GM12864 (cell line): ENCODE data around the gene WDR49.

ENCODE experiments used
- DNase-seq: peaks from one replicate; pipeline ENCODE4 v3.0.0-alpha.2; 2011; ENCODE audit warnings: low read depth
- H3K4me3 ChIP-seq: 2 replicates; pipeline ENCODE4 v1.5.1; 2011; ENCODE audit warnings: mild to moderate bottlenecking, low read depth, low read length, control low read depth
- TF ChIP-seq, protein P1 (sequence below): IDR thresholded peaks from 2 replicates; pipeline ENCODE4 v1.5.1; 2011; ENCODE audit warnings: low read depth, mild to moderate bottlenecking, moderate library complexity, low read length, control low read depth, inconsistent platforms; ENCODE audit errors: missing control alignments

The WDR49 gene

GRCh38 chr3:167675848-167676247 is 22.1 kb upstream of the WDR49 start:
- DNase-seq = no peak
- TF ChIP-seq, protein P1, sequence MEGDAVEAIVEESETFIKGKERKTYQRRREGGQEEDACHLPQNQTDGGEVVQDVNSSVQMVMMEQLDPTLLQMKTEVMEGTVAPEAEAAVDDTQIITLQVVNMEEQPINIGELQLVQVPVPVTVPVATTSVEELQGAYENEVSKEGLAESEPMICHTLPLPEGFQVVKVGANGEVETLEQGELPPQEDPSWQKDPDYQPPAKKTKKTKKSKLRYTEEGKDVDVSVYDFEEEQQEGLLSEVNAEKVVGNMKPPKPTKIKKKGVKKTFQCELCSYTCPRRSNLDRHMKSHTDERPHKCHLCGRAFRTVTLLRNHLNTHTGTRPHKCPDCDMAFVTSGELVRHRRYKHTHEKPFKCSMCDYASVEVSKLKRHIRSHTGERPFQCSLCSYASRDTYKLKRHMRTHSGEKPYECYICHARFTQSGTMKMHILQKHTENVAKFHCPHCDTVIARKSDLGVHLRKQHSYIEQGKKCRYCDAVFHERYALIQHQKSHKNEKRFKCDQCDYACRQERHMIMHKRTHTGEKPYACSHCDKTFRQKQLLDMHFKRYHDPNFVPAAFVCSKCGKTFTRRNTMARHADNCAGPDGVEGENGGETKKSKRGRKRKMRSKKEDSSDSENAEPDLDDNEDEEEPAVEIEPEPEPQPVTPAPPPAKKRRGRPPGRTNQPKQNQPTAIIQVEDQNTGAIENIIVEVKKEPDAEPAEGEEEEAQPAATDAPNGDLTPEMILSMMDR = no peak
- H3K4me3 ChIP-seq = no peak overlapping the region

DNA sequence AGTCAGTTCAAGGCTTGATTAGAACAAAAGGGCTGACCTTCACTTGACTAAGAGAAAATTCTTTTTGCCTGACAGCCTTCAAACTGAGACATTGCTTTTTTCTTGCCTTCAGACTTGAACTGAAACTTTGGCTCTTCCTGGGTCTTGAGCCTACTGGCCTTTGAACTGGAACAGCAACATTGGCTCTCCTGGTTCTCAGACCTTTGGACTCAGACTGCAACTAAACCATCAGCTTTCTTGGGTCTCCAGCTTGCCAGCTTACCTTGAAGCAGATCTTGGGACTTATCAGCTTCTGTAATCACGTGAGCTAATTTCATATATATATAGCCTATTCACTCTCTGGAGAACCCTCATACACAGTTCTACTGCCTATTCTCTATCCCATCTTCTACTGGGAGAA is 19.5 kb upstream of the WDR49 start:
- no peak for DNase-seq
- TF ChIP-seq, protein P1 = no peak
- no peak overlapping the region for H3K4me3 ChIP-seq

GRCh38 chr3:167671878-167672427 is 18.2 kb upstream of the WDR49 start:
- DNase-seq = no peak
- no peak overlapping the region for H3K4me3 ChIP-seq
- TF ChIP-seq, protein P1 = no peak

GRCh38 chr3:167669699-167670098 is 16.0 kb upstream of the WDR49 start:
- no peak overlapping the region for H3K4me3 ChIP-seq
- DNase-seq = no peak
- TF ChIP-seq, protein P1 = no peak

DNA sequence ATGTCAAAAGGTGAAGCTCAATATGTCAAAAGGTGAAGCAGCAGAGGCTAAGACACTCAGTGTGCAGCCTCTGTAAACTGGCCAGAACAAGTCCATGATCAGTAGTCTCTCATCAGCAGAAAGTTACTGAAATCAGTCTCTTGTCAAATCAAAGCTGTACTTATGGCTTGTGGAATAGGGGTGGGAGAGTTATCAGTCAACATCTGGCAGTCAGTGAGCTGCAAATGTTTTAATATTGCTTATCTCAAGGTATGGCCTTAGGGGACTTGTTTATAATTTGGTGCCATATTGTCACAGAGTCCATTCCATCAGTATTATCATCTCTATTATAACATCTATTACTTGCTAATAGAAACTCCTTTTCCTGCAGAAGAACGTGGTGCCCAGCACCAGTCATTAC is 14.9 kb upstream of the WDR49 start:
- H3K4me3 ChIP-seq = no peak overlapping the region
- DNase-seq = no peak
- TF ChIP-seq, protein P1 = no peak

- TF ChIP-seq, protein P1 = no peak
- DNase-seq = no peak
- H3K4me3 ChIP-seq = no peak overlapping the region
These were observed 12.8 kb upstream of the WDR49 start for GRCh38 chr3:167666563-167666962.

- no peak overlapping the region for H3K4me3 ChIP-seq
- TF ChIP-seq, protein P1 = no peak
- DNase-seq = no peak
These were observed 9.2 kb upstream of the WDR49 start for GRCh38 chr3:167662919-167663400.
